H1 (cell line): ENCODE measurements around the gene ALOX5. TPM values are rescaled to one million over a fixed set of nuclear protein-coding genes. Genes with fewer than 3 reads are reported as not detected.

Source experiments
- CTCF ChIA-PET: fragments of 300-600 bp; sonication (Branson Sonifier 250); formaldehyde crosslinking; loops from one replicate; lab custom pipeline; 2021; ENCODE audit not compliant: partially characterized antibody; lab: Charles Lee
- POLR2A ChIA-PET: fragments of 300-600 bp; sonication (Branson Sonifier 250); formaldehyde crosslinking; loops from one replicate; lab custom pipeline; 2021; ENCODE audit warnings: inconsistent platforms; ENCODE audit not compliant: partially characterized antibody; lab: Charles Lee
- DNase-seq, 2 experiments: peaks; one replicate each; pipeline versions ENCODE4 v3.0.0 to v3.0.0-alpha.2; 2010 to 2022; ENCODE audit warnings: low spot score in 2 of 2, low read depth in 1 of 2, mixed read lengths in 1 of 2
- FAIRE-seq: peaks from 2 replicates; lab custom pipeline; 2011; peaks lifted over from hg19 to GRCh38; lab: Jason Lieb, UNC
- H2AFZ ChIP-seq: 2 replicates; pipeline ENCODE4 v1.8.1; 2012; ENCODE audit warnings: low read length, inconsistent platforms
- H2AK5ac ChIP-seq: 2 replicates; pipeline ENCODE4 v1.6.1; 2013; ENCODE audit warnings: low read depth, low read length
- H2BK120ac ChIP-seq: replicated peaks from 2 replicates; pipeline ENCODE3; 2013; ENCODE audit warnings: low read depth, low read length, inconsistent platforms
- H2BK12ac ChIP-seq: 2 replicates; pipeline ENCODE4 v1.6.1; 2013; ENCODE audit warnings: low read depth, low read length
- H2BK15ac ChIP-seq: 2 replicates; pipeline ENCODE4 v1.6.1; 2013; ENCODE audit warnings: low read length
- H2BK20ac ChIP-seq: 2 replicates; pipeline ENCODE4 v1.6.1; 2013; ENCODE audit warnings: low read length
- H2BK5ac ChIP-seq: 2 replicates; pipeline ENCODE4 v1.6.1; 2013; ENCODE audit warnings: low read depth, low read length
- H3K14ac ChIP-seq: 2 replicates; pipeline ENCODE4 v1.6.1; 2013; ENCODE audit warnings: inconsistent platforms; ENCODE audit not compliant: insufficient read length
- H3K18ac ChIP-seq: 2 replicates; pipeline ENCODE4 v1.6.1; 2013; ENCODE audit warnings: low read length; ENCODE audit errors: extremely low read depth
- H3K23ac ChIP-seq: 2 replicates; pipeline ENCODE4 v1.6.1; 2013; ENCODE audit warnings: inconsistent platforms; ENCODE audit not compliant: insufficient read length
- H3K23me2 ChIP-seq: 2 replicates; pipeline ENCODE4 v1.6.1; 2013; ENCODE audit warnings: low read depth, low read length
- H3K27ac ChIP-seq: 2 replicates; pipeline ENCODE4 v1.6.1; 2011; ENCODE audit warnings: low read depth, low read length, inconsistent platforms
- H3K27me3 ChIP-seq, 4 experiments: replicated peaks in 1 of 4; 1 replicate in 1 of 4; 2 replicates in 3 of 4; pipeline versions ENCODE4 v1.6.1 to v1.8.1; 2011 to 2013; ENCODE audit warnings: low read length in 3 of 4, mild to moderate bottlenecking in 3 of 4, inconsistent platforms in 2 of 4, mixed read lengths in 2 of 4, moderate library complexity in 1 of 4; ENCODE audit not compliant: control insufficient read depth in 3 of 4, insufficient read depth in 3 of 4; ENCODE audit errors: extremely low read depth in 1 of 4
- H3K36me3 ChIP-seq, 4 experiments: 2 replicates each; pipeline versions ENCODE4 v1.6.1 to v1.8.1; 2011 to 2013; ENCODE audit warnings: mild to moderate bottlenecking in 4 of 4, low read length in 3 of 4, moderate library complexity in 2 of 4, control low read depth in 1 of 4, inconsistent platforms in 1 of 4; ENCODE audit not compliant: insufficient read depth in 4 of 4, control insufficient read depth in 2 of 4
- H3K4ac ChIP-seq: replicated peaks from 2 replicates; pipeline ENCODE3; 2013; ENCODE audit warnings: low read length, low read depth, mixed read lengths, inconsistent platforms; ENCODE audit not compliant: insufficient read length
- H3K4me1 ChIP-seq, 4 experiments: replicated peaks in 1 of 4; 1 replicate in 1 of 4; 2 replicates in 3 of 4; pipeline versions ENCODE4 v1.6.1 to v1.8.1; 2011 to 2013; ENCODE audit warnings: low read length in 3 of 4, inconsistent platforms in 2 of 4, mixed read lengths in 1 of 4; ENCODE audit not compliant: insufficient read depth in 4 of 4, control insufficient read depth in 3 of 4
- H3K4me2 ChIP-seq, 2 experiments: 2 replicates each; pipeline versions ENCODE4 v1.6.1 to v1.8.1; 2011 to 2013; ENCODE audit warnings: low read depth in 2 of 2, low read length in 2 of 2, control low read depth in 1 of 2, inconsistent platforms in 1 of 2, mild to moderate bottlenecking in 1 of 2; ENCODE audit not compliant: insufficient read depth in 1 of 2
- H3K4me3 ChIP-seq, 4 experiments: fragments of 200-600, 300-600 bp in 1 of 4; sonication (generic), shearing (Covaris generic), sonication (Bioruptor Twin) in 1 of 4; 2 replicates each; pipeline versions ENCODE4 v1.5.1 to v1.8.1; 2011 to 2016; ENCODE audit warnings: low read length in 4 of 4, low read depth in 3 of 4, control low read depth in 2 of 4, inconsistent platforms in 2 of 4, mild to moderate bottlenecking in 2 of 4, mixed read lengths in 1 of 4, moderate library complexity in 1 of 4; ENCODE audit not compliant: insufficient read depth in 2 of 4; ENCODE audit errors: extremely low read depth in 1 of 4
- H3K56ac ChIP-seq: replicated peaks from 2 replicates; pipeline ENCODE3; 2013; ENCODE audit warnings: low read depth, mild to moderate bottlenecking, mixed read lengths, low read length, inconsistent platforms; ENCODE audit not compliant: insufficient read length
- H3K79me1 ChIP-seq: 2 replicates; pipeline ENCODE4 v1.6.1; 2013; ENCODE audit warnings: low read depth, low read length, control low read depth
- H3K79me2 ChIP-seq, 2 experiments: 2 replicates each; pipeline versions ENCODE4 v1.6.1 to v1.8.1; 2012 to 2013; ENCODE audit warnings: low read length in 2 of 2, mild to moderate bottlenecking in 2 of 2, inconsistent platforms in 1 of 2; ENCODE audit not compliant: insufficient read depth in 2 of 2, control insufficient read depth in 1 of 2
- H3K9ac ChIP-seq, 4 experiments: replicated peaks in 1 of 4; 1 replicate in 1 of 4; 2 replicates in 3 of 4; pipeline versions ENCODE4 v1.6.1 to v1.8.1; 2011 to 2013; ENCODE audit warnings: low read depth in 3 of 4, low read length in 3 of 4, control low read depth in 2 of 4, mild to moderate bottlenecking in 2 of 4, moderate library complexity in 2 of 4, inconsistent platforms in 1 of 4; ENCODE audit errors: extremely low read depth in 1 of 4
- H3K9me3 ChIP-seq, 2 experiments: 2 replicates each; pipeline versions ENCODE4 v1.6.1 to v1.8.1; 2012 to 2013; ENCODE audit warnings: mild to moderate bottlenecking in 2 of 2, moderate library complexity in 2 of 2, control low read depth in 1 of 2, inconsistent platforms in 1 of 2, low read depth in 1 of 2, low read length in 1 of 2, mixed read lengths in 1 of 2; ENCODE audit not compliant: insufficient read depth in 2 of 2
- H4K20me1 ChIP-seq, 2 experiments: replicated peaks in 1 of 2; 2 replicates each; pipeline versions ENCODE3 to v1.8.1; 2011 to 2013; ENCODE audit warnings: inconsistent platforms in 2 of 2, low read length in 2 of 2, mild to moderate bottlenecking in 1 of 2; ENCODE audit not compliant: insufficient read depth in 2 of 2, control insufficient read depth in 1 of 2
- H4K5ac ChIP-seq: 2 replicates; pipeline ENCODE4 v1.6.1; 2013; ENCODE audit warnings: low read length, low read depth, mixed read lengths, inconsistent platforms; ENCODE audit not compliant: insufficient read length
- H4K8ac ChIP-seq: 2 replicates; pipeline ENCODE4 v1.8.0; 2013; ENCODE audit warnings: mild to moderate bottlenecking, moderate library complexity, low read length, inconsistent platforms; ENCODE audit not compliant: insufficient read depth; ENCODE audit errors: extremely low read depth
- H4K91ac ChIP-seq: replicated peaks from 2 replicates; pipeline ENCODE3; 2013; ENCODE audit warnings: low read length, mixed read lengths, inconsistent platforms; ENCODE audit not compliant: insufficient read length
- BCL11A ChIP-seq, 2 experiments: IDR thresholded peaks; one replicate each; pipeline ENCODE4 v1.6.1; 2011; ENCODE audit warnings: low read depth in 2 of 2, low read length in 2 of 2, mild to moderate bottlenecking in 2 of 2
- TAF1 ChIP-seq: IDR thresholded peaks from 2 replicates; pipeline ENCODE4 v1.6.1; 2011; ENCODE audit warnings: mild to moderate bottlenecking, low read depth, low read length
- whole genome bisulfite sequencing, 2 experiments: shearing (Covaris generic) in 1 of 2; methylation state at CpG; one replicate each; pipeline versions ENCODE4 v1.1.6 to v1.1.7; 2013 to 2015; ENCODE audit warnings: low lambda C conversion rate in 2 of 2, mixed read lengths in 2 of 2, inconsistent platforms in 1 of 2, low coverage in 1 of 2, missing lambda C conversion rate in 1 of 2; ENCODE audit not compliant: insufficient replicate concordance in 2 of 2, insufficient coverage in 1 of 2, insufficient read length in 1 of 2; ENCODE audit errors: extremely low coverage in 1 of 2, missing lambda C conversion rate in 1 of 2; 5-methylcytosine and 5-hydroxymethylcytosine counted together
- polyA plus RNA-seq, 7 experiments: library from polyadenylated mRNA; depleted of rRNA in 3 of 7; stranded (reverse) in 5 of 7; unstranded in 2 of 7; fragments of >200 nt in 5 of 7; fragments of 200-250 nt in 2 of 7; gene quantifications; 1 replicate in 5 of 7; 2 replicates in 1 of 7; 4 replicates in 1 of 7; pipeline versions ENCODE4 v1.2.1 to v1.2.3, GENCODE V29; 2011 to 2013; ENCODE audit warnings: missing spikeins in 2 of 7, mixed read lengths in 2 of 7
- total RNA-seq: library from RNA; stranded (reverse); fragmentation: NEBNext Ultra II Directional; extraction: Animal tissue kit (Norgen Biotek cat#: 25700); gene quantifications from 2 replicates; pipeline ENCODE4 v1.2.1, GENCODE V29; 2021

Gene ALOX5
- total and polyA plus RNA-seq, 2 of the 8 experiments (the other 6 are each of a cell fraction or from before 2014, with no cell fraction given): 1.6 to 3.8 TPM

- Histone ChIP-seq H4K5ac (no peak overlapping the region), H3K79me2 (no peaks in the 10 kb centered on the region), H3K79me1 (no peaks in the 10 kb centered on the region), H3K27me3 (no peaks in the 10 kb centered on the region), H2AK5ac (no peak overlapping the region), H2BK120ac (no peak overlapping the region), H3K4me1 (peaks cover 0 to 6% (median 0%) of the 10 kb centered on the region in 4 experiments; a peak in 3 of 7 replicates), H3K4ac (no peak overlapping the region), H3K23ac (no peak overlapping the region), H2BK20ac (no peak overlapping the region; the same call in 1 of the 2 replicates), H2BK15ac (no peak overlapping the region), H3K4me3 (no peak overlapping the region), H2BK12ac (no peak overlapping the region), H3K18ac (no peak overlapping the region), H3K9ac (no peak overlapping the region), H4K91ac (no peak overlapping the region), H3K14ac (no peak overlapping the region), H2AFZ (no peak overlapping the region), H4K8ac (no peak overlapping the region), H4K20me1 (no peaks in the 10 kb centered on the region), H3K9me3 (no peaks in the 10 kb centered on the region), H2BK5ac (no peak overlapping the region), H3K56ac (no peak overlapping the region), H3K4me2 (no peak overlapping the region), H3K23me2 (no peaks in the 10 kb centered on the region), H3K36me3 (no peaks in the 10 kb centered on the region), H3K27ac (no peak overlapping the region)
- FAIRE-seq (no peak), DNase-seq (no peak)
- TF ChIP-seq BCL11A (IDR thresholded peaks at IDR 0.05; ENCODE audit: low read depth in 2 of 2, low read length in 2 of 2) (no peak), TAF1 (no peak)
- POLR2A ChIA-PET: no interaction called here
- CTCF ChIA-PET: interaction anchor here (0.7 to 1.4 kb wide), 2 partner anchors 19 to 24 kb away, joined by 3 to 4 read pairs; no protein-coding TSS in a partner anchor
- 83% methylated on average over 10 of the region's 10 CpGs; no CpG with 5 or more reads in 1 of the 2 experiments for WGBS, 2 experiments
Observed at GRCh38 chr10:45404087-45404769, 30.2 kb downstream of the ALOX5 start.
